Measurements from ENCODE around the gene ME2.
"Not testable (repeated sequence)": the region's sequence is repeated elsewhere in the genome, so short reads cannot be mapped to it uniquely, and the experiment has no call there.

ME2 gene

DNA sequence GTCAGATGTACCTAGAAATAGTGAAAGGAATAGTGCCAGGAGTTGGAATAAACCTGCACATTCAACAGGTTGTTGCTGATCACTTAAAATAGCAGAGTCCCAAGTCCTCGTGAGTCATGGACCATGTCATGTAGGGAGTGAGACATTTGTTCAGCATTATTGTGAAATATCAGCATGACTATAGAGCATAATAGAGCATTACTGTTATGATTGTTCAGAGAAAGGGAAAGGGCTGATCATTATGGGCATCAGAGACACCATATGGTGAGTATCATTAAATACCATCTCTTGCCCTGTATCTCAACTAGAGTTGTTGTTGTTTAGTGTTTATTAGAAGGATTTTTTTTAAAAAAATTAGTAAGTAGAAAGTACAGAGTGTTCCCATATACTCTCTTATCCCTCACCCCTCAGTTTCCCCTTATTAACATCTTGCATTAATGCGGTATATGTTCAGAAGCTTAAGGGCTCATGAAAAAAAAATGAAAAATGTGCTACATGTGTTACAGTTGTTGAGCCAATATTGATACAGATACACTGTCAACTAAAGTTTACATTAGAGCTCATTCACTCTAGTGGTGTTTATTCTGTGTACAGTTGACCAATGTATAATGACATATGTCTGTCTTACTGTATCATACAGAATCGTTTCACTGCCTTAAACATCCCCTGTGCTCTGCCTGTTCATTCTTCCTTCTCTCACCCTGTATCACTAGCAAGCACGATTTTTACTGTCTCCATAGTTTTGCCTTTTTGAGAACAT lies 94.6 kb downstream of the ME2 start:
- peak; percentile 71 for DNase-seq (ENCODE audit: low spot score)

DNA sequence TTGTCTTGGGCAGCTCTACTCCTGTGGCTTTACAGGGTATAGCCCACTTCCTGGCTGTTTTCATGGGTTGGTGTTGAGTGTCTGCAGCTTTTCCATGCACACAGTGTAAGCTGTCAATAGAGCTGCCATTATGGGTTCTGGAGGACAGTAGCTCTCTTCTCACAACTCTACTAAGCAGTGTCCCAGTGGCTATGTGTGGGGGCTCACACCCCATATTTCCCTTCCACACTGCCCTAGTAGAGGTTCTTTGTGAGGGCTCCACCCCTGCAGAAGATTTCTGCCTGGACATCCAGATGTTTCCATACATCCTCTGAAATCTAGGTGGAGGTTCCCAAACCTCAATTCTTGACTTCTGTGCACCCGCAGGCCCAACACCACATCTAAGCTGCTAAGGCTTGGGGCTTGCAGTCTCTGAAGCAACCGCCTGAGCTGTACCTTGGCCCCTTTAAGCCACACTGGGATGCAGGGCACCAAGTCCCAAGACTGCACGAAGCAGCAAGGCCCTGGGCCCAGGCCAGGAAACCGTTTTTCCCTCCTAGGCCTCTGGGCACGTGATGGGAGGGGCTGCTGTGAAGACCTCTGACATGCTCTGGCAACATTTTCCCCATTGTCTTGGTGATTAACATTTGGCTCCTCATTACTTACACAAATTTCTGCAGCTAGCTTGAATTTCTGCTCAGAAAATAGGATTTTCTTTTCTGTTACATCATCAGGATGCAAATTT lies 98.3 kb downstream of the ME2 start:
- DNase-seq (ENCODE audit: low spot score): no peak

DNA sequence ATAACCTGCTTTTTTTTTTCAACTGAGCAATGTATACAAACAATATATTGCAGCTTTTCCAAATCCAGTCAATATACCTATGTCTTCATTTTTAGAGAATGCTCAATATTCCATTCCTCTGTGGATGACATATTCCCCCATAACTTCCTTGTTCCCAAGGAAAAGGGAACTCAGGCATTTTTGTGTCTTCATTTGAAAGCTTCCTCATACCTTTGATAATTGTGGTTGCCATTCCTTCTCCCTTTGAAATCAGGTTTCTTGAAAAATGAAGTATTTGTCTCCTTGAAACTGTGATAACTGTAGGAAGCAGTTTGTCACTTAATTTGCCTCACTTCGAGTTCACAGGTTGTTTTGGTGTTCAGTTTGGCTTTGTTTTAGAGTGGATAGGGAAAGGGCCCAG lies 102.5 kb downstream of the ME2 start:
- DNase-seq (ENCODE audit: low spot score): no peak

DNA sequence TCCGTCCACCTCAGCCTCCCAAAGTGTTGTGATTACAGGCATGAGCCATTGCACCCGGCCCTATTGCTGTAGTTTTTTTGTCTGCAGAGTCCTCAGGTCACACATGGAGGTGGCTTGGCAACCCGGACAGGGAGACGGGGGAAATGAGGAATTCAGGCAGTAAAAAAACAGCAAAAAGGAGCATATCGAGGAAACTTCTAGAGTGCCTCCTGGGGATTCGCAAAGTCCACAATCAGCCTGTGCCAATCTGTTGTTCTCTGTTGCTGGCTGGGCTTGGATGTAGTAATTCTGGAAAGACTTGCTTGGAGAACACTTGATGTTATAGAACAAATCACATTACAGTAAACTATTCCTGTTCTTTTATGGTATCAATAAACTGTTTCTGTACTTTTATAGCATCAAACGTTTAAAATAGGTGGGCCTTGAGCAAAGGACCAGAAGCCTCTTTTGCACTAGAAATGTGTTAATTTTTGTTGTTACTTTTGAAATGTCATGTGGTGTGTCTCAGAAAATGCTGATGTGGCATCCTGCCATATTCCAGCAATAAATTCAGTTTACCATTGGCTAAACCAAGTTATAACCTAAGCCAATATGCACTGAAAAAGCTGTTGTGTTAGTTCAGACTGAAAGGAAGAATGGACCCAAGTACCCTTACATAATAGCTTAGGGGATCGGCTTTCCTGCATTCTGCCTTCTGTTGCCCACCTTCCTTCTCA lies 103.3 kb downstream of the ME2 start:
- no peak for DNase-seq (ENCODE audit: low spot score)

DNA sequence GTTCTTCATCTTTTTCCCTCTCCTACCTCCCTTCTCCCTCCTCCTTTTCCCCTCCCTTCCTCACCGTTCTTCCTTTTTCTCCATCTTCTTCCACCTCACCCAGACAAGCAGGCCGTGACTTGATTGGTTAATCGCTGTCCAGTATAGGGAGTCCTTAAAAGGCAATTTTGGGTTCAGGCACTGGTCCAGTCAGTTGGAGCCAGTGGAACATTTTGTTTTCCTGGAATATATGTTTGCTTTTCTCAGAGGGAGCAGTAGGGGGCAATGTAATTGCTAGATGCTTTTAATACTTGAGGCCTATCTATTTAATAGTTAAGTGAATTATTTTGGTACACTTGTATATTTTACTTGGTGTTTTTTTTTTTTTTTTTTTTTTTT lies 103.9 kb downstream of the ME2 start:
- DNase-seq (ENCODE audit: low spot score): no peak

DNA sequence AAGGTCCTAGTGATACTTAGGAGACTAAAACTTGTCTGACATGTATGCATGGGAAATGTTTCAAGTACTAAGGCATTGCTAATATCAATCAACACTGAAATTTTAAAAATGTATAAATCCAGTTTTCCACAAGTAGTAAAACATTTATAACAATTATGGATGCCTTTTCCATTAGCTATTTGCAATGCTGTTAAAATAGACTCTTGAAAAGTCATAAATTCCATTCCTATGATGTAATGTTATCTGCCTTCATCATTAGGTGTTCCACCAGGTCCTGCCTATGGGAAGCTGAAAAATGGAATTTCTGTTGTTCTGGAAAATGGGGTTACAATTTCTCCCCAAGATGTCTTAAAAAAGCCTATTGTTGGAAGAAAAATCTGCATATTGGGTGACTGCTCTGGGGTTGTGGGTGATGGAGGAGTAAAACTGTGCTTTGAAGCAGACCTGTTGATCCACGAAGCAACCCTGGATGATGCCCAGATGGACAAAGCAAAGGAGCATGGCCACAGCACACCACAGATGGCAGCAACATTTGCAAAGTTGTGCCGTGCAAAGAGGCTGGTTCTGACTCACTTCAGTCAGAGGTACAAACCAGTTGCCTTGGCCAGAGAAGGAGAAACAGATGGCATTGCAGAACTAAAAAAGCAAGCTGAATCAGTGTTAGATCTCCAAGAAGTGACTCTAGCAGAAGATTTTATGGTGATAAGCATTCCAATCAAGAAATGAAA lies 107.6 kb downstream of the ME2 start:
- DNase-seq (ENCODE audit: low spot score): peak; percentile 26

DNA sequence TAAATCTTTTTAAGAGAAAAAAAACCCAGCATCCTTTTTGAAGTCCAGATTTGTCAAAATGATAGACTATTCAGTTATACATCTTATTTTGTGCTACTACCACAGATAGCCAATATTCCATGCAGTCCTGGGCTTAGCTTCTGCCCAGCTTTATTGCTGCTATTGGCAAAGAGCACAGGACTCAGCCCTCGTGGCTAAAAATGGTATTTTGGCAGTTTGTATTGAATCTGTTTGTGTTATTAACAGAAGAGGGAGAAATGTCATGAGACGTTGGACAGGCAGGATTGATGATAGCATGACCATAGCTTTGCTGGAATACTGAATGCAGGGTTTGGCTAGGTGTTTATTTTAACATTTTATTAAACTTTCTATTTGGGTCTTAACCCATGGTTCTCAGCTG lies 108.3 kb downstream of the ME2 start:
- no peak for DNase-seq (ENCODE audit: low spot score)

DNA sequence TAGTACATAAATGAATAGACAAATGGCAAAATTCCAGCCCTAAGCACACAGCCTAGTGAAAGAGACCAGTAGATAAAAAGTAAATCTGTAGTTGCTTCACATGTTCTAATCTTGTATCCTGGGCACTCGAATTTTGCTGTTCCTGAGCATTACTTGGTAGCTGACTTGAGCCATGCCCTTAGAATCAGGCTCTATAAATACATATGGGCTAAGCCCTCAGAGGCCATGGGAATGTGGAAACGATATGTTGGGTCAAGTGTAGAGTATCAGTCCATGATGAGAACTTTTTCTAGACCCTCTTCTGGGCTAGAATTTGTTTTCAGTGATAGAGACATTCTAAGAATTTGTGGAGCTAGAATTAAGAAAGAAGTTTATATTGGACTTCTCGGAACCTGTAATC lies 110.8 kb downstream of the ME2 start:
- DNase-seq (ENCODE audit: low spot score): no peak

DNA sequence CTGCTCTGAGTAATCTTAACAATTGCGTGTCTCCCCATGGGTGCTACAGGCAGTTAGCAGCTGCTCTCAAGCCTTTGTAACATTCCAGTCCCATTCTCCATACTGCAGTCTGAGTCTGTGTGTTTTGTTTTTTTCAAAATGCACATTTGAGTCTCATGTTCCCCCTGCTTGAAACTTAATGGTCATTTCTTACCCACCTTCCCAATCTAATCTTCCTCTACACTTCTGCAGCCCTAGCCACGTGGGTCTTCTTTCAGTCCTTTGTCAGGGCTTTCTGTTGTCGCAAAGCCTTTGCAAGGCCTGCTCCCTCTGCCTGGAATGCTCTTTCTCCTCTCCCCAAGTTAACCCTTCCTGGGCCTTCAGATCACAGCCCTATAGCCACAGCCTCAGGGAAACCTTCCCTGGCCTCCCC lies 113.4 kb downstream of the ME2 start:
- DNase-seq (ENCODE audit: low spot score): no peak

DNA sequence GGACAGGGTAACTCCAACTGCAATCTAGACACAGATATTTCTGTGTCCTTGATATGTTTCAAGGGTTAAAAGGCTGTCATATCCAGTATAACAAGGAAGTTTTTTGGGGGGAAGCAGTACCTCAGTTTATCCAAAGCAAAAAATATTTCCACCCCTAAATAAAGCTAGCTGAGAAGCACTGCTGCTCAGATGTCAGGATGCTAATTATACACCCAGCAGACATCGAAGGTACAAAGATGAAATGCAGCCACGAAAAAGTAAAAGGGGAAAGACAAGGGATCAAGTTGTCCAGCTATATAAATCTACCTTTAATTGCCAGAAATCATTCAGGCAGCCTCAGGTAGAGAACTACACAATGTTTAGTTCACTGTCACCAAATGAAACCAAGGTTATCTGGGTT lies 115.1 kb downstream of the ME2 start:
- DNase-seq (ENCODE audit: low spot score): no peak

DNA sequence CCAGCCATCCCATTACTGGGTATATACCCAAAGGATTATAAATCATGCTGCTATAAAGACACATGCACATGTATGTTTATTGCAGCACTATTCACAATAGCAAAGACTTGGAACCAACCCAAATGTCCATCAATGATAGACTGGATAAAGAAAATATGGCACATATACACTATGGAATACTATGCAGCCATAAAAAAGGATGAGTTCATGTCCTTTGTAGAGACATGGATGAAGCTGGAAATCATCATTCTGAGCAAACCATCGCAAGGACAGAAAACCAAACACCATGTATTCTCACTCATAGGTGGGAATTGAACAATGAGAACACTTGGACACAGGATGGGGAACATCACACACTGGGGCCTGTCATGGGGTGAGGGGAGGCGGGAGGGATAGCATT lies 124.3 kb downstream of the ME2 start:
- DNase-seq (ENCODE audit: low spot score): not testable (repeated sequence)
